Esophagus squamous epithelium (tissue), 4 donors: ENCODE measurements around the gene SPTAN1.
A peak's percentile ranks its signal among the peaks of the same experiment; 100 is the strongest.

Experiments used
- POLR2A ChIP-seq, 4 donors: fragments of 450-650 bp; IDR thresholded peaks; one replicate each; pipeline ENCODE4 v1.6.1; 2017; ENCODE audit warnings: antibody characterized with exemption in 4 of 4, mild to moderate bottlenecking in 4 of 4, moderate library complexity in 3 of 4
- TF ChIP-seq, protein P1 (sequence below), 6 experiments: fragments of 450-650 bp in 4 of 6; fragments of 200-600 bp in 2 of 6; sonication (generic) in 2 of 6; IDR thresholded peaks; one replicate each; pipeline ENCODE4 v1.5.1; 2016 to 2019; ENCODE audit warnings: antibody characterized with exemption in 6 of 6, mild to moderate bottlenecking in 4 of 6, moderate library complexity in 4 of 6

DNA sequence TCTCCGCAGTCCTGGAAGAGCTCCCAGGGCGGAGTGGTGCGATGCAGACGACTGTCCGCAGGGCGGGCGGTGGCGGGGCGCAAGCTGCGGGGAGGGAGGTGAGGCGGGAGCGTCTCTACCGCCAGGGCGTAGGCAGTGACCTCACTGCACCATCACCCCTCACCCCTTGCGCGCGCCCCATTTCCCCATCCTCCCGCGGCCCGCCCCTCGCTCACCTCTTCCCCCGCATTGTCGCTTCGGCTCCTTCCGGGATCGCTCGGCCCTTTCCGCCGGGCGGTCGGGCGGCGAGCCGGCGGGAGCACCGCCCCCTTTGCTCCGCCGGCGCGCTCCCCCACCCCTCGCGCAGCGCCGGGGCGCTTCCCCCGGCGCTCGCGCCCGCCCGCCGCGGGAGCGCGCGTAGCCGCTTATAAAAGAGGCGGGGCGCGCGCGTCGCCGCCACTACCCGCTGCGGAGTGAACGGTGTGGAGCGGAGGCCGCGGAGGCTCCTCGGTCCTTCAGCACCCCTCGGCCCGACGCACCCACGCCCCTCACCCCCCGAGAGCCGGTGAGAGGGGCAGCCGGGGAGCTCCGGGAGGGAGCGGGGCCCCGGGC, at the start of gene SPTAN1:
- peak; percentile 42 to 99 (median 93) for TF ChIP-seq POLR2A (IDR thresholded peaks at IDR 0.05)
- TF ChIP-seq, protein P1, sequence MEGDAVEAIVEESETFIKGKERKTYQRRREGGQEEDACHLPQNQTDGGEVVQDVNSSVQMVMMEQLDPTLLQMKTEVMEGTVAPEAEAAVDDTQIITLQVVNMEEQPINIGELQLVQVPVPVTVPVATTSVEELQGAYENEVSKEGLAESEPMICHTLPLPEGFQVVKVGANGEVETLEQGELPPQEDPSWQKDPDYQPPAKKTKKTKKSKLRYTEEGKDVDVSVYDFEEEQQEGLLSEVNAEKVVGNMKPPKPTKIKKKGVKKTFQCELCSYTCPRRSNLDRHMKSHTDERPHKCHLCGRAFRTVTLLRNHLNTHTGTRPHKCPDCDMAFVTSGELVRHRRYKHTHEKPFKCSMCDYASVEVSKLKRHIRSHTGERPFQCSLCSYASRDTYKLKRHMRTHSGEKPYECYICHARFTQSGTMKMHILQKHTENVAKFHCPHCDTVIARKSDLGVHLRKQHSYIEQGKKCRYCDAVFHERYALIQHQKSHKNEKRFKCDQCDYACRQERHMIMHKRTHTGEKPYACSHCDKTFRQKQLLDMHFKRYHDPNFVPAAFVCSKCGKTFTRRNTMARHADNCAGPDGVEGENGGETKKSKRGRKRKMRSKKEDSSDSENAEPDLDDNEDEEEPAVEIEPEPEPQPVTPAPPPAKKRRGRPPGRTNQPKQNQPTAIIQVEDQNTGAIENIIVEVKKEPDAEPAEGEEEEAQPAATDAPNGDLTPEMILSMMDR (IDR thresholded peaks at IDR 0.05) = peak in 2 of 6 experiments; percentile 19 to 28
